ENCODE results near the gene ATP6V1G2.

Gene ATP6V1G2

GRCh38 chr6:31546958-31547726 is 734 bp upstream of the ATP6V1G2 start, which contains the start of gene NFKBIL1:
NFKBIL1 (plus strand) TSS chr6:31547608; CDS start chr6:31547695, 87 bp downstream.
- Histone ChIP-seq H3K9ac (ENCODE audit: low read depth, low read length) (peak within 1 kb of the TSS; percentile 46), H3K4me1 (ENCODE audit: insufficient read depth, low read length) (peaks cover 6% of the 10 kb centered on the region), H3K36me3 (ENCODE audit: insufficient read depth, low read length) (no peaks in the 10 kb centered on the region), H3K9me3 (ENCODE audit: control insufficient read depth, insufficient read depth, low read length) (no peaks in the 10 kb centered on the region)

GRCh38 chr6:31545291-31545690 is 1.1 kb downstream of the ATP6V1G2 start:
- no peak overlapping the region for H3K9ac ChIP-seq (ENCODE audit: low read depth, low read length)
- H3K9me3 ChIP-seq (ENCODE audit: control insufficient read depth, insufficient read depth, low read length), result no peaks in the 10 kb centered on the region
- peaks cover 6% of the 10 kb centered on the region for H3K4me1 ChIP-seq (ENCODE audit: insufficient read depth, low read length)
- H3K36me3 ChIP-seq (ENCODE audit: insufficient read depth, low read length), result peaks cover 5% of the 10 kb centered on the region; the same call in 1 of the 2 replicates

- H3K36me3 ChIP-seq (ENCODE audit: insufficient read depth, low read length), result peaks cover 11% of the 10 kb centered on the region
- peaks cover 6% of the 10 kb centered on the region for H3K4me1 ChIP-seq (ENCODE audit: insufficient read depth, low read length)
- H3K9ac ChIP-seq (ENCODE audit: low read depth, low read length), result no peak overlapping the region
- no peaks in the 10 kb centered on the region for H3K9me3 ChIP-seq (ENCODE audit: control insufficient read depth, insufficient read depth, low read length)
These were observed 1.7 kb downstream of the ATP6V1G2 start for GRCh38 chr6:31544676-31545075.

DNA sequence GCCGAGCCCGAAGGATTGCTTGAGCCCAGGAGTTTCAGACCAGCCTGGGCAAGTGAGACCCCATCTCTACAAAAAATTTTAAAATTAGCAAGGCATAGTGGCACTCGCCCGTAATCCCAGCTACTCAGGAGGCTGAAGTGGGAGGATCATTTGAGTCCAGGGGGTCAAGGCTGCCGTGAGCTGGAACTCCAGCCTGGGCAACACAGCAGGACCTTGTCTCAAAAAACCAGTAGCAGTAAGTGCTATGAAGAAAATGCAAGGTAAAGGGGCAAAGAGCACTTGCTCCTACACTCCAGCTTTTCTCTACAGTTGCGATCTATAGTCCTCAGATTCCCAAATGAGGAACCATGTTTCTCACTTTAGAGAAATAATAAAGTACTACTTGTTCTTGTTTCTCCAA is 2.8 kb downstream of the ATP6V1G2 start:
- Histone ChIP-seq H3K9ac (ENCODE audit: low read depth, low read length) (no peak overlapping the region), H3K36me3 (ENCODE audit: insufficient read depth, low read length) (peaks cover 22% of the 10 kb centered on the region), H3K9me3 (ENCODE audit: control insufficient read depth, insufficient read depth, low read length) (no peaks in the 10 kb centered on the region), H3K4me1 (ENCODE audit: insufficient read depth, low read length) (peaks cover 10% of the 10 kb centered on the region)

- H3K9me3 ChIP-seq (ENCODE audit: control insufficient read depth, insufficient read depth, low read length), result no peaks in the 10 kb centered on the region
- H3K9ac ChIP-seq (ENCODE audit: low read depth, low read length), result peak within 1 kb of the TSS; percentile 95
- peaks cover 10% of the 10 kb centered on the region for H3K4me1 ChIP-seq (ENCODE audit: insufficient read depth, low read length)
- peaks cover 32% of the 10 kb centered on the region for H3K36me3 ChIP-seq (ENCODE audit: insufficient read depth, low read length)
These were observed 4.5 kb downstream of the ATP6V1G2 start, which contains the start of gene DDX39B for GRCh38 chr6:31541658-31542521. DDX39B (minus strand) TSS chr6:31542003; CDS start chr6:31540532, 1,471 bp downstream.

DNA sequence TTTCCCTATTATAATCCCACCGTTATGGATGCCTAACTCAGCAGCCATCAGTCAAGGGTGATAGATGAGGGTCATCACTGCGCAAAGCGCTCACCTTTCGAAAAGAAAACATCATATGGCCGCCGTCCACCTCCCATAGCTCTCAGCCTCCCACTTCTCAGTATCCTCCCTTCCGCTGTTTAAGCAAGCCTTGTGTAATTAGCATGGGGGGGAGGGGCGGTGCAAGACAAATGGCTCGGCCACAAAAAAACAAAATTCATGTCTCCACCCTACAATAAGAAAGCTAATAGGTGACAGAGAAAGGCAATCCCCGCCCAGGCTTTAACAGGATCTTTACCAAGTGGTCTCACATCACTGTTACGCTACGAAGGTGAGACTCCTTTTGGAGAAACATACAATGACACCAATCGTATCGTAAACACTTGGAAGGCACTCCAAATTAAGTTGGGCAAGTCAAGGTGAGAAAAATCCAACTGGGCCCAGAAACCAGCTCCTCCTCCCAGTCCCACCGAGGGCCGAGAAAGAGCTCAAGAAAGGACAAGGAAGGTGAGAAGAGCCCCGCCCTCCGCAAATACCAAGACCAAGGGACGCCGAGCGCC is 5.2 kb downstream of the ATP6V1G2 start:
- Histone ChIP-seq H3K4me1 (ENCODE audit: insufficient read depth, low read length) (peaks cover 10% of the 10 kb centered on the region), H3K9me3 (ENCODE audit: control insufficient read depth, insufficient read depth, low read length) (no peaks in the 10 kb centered on the region), H3K9ac (ENCODE audit: low read depth, low read length) (peak overlapping the region; percentile 95), H3K36me3 (ENCODE audit: insufficient read depth, low read length) (peaks cover 39% of the 10 kb centered on the region)

GRCh38 chr6:31540640-31541039 is 5.8 kb downstream of the ATP6V1G2 start:
- peaks cover 5% of the 10 kb centered on the region for H3K4me1 ChIP-seq (ENCODE audit: insufficient read depth, low read length)
- peaks cover 44% of the 10 kb centered on the region for H3K36me3 ChIP-seq (ENCODE audit: insufficient read depth, low read length)
- H3K9ac ChIP-seq (ENCODE audit: low read depth, low read length), result peak overlapping the region; percentile 95

GRCh38 chr6:31538805-31539400 is 7.5 kb downstream of the ATP6V1G2 start:
- Histone ChIP-seq H3K9me3 (ENCODE audit: control insufficient read depth, insufficient read depth, low read length) (no peaks in the 10 kb centered on the region), H3K36me3 (ENCODE audit: insufficient read depth, low read length) (peaks cover 61% of the 10 kb centered on the region), H3K9ac (ENCODE audit: low read depth, low read length) (no peak overlapping the region), H3K4me1 (ENCODE audit: insufficient read depth, low read length) (peaks cover 4% of the 10 kb centered on the region; the same call in 1 of the 2 replicates)

More at GRCh38 chr6:31540640-31541039, 5.8 kb downstream of the ATP6V1G2 start:
- H3K9me3 ChIP-seq (ENCODE audit: control insufficient read depth, insufficient read depth, low read length), result no peaks in the 10 kb centered on the region

DNA sequence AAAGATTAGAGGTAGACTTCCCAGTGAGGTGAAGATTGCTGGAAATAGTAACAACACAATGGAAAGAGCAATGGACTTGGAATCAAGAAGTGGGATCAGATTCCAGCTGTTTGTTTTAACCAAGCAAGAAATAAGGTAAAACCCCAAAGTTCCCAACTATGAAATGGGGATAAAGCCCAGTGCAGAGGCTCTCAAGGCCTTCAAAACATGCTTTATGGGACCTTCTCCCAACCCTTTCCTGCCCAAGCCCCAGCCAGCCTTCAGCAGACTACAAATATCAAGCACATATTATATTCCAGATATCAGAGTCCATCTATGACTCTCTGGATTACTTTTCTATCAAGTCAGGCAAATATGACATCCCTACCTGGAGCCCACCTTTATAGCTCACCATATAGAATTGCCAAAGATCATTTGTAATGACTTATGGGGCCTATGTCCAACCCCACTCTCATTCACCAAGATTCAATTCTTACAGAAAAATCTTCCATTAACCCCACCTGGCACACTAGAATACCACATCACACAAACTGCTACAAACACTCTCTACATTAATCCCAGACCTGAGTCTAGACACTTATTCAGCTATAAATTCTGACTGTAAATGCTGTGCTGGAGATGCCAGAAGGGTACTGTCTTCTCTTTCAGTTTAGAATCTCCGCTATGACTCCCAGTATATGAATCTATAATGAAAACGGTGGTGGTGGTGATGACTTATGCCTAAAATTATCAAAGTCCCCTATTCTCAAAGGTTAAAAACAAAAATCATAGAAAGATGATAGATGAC is 10.7 kb downstream of the ATP6V1G2 start:
- Histone ChIP-seq H3K36me3 (ENCODE audit: insufficient read depth, low read length) (peaks cover 71% of the 10 kb centered on the region), H3K9me3 (ENCODE audit: control insufficient read depth, insufficient read depth, low read length) (no peaks in the 10 kb centered on the region), H3K4me1 (ENCODE audit: insufficient read depth, low read length) (peaks cover 4% of the 10 kb centered on the region; the same call in 1 of the 2 replicates), H3K9ac (ENCODE audit: low read depth, low read length) (no peak overlapping the region)

DNA sequence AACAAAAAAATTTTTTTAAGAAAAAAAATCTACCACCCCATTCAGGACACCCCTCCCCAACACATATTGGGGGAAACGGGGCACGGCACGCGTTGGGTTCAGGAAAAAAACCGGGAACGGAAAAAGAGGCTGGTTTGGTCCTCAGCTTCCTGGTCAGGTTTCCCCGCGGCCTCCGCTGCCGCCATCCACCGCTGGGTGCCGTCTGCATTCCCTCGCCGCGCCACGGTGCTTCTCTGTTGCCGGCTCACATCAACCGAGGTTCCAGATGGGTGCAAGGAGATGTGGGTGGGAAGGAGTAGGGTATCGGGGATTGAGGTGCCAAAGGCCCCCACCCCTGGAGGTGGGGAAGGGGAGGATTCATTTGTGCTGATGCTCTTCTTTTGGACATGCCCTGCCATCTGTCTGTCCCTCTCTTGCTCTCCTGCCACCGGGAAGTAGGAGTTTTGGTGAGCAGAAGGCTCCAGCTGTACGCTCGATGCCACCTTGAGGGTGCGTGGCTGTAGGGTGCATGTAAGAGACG is 11.8 kb downstream of the ATP6V1G2 start:
- Histone ChIP-seq H3K4me1 (ENCODE audit: insufficient read depth, low read length) (0 out of 2 replicates have a peak, but pooled peaks cover 4% of the 10 kb centered on the region), H3K36me3 (ENCODE audit: insufficient read depth, low read length) (peaks cover 66% of the 10 kb centered on the region), H3K9ac (ENCODE audit: low read depth, low read length) (no peak overlapping the region), H3K9me3 (ENCODE audit: control insufficient read depth, insufficient read depth, low read length) (no peaks in the 10 kb centered on the region)

DNA sequence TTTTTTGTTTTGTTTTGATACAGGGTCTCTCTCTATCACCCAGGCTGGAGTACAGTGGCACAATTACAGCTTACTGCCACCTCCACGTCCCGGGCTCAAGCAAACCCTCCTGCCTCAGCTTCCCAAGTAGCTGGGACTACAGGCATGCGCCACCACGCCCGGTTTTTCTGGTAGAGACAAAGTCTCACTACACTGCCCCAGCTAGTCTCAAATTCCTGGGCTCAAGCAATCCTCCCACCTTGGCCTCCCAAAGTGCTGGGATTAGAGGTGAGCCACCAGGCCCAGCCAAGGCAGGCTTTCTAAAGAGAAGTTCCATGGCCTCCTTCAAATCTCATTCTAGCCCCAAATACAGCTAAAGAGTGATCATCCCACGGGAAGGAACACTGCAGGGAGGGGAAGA is 12.4 kb downstream of the ATP6V1G2 start:
- Histone ChIP-seq H3K36me3 (ENCODE audit: insufficient read depth, low read length) (peaks cover 60% of the 10 kb centered on the region), H3K9me3 (ENCODE audit: control insufficient read depth, insufficient read depth, low read length) (no peaks in the 10 kb centered on the region), H3K4me1 (ENCODE audit: insufficient read depth, low read length) (0 out of 2 replicates have a peak, but pooled peaks cover 3% of the 10 kb centered on the region), H3K9ac (ENCODE audit: low read depth, low read length) (no peak overlapping the region)

DNA sequence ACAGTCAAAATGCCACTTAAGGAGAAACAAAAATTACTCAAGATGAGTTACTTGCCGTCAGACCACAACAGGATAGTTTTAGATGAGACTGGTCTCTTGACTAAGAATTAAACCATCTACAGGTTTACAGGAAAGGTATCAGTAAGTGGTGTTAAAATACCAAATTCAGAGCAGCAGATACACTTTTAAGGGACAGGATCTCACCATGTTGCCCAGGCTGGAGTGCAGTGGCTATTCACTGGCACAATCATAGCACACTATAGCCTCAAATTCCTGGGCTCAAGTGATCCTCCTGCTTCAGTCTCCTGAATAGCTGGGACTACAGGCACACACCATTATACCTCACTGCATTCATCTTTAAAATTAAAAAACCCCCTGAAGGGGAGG is 13.0 kb downstream of the ATP6V1G2 start:
- H3K4me1 ChIP-seq (ENCODE audit: insufficient read depth, low read length), result 0 out of 2 replicates have a peak, but pooled peaks cover 3% of the 10 kb centered on the region
- no peak overlapping the region for H3K9ac ChIP-seq (ENCODE audit: low read depth, low read length)
- H3K9me3 ChIP-seq (ENCODE audit: control insufficient read depth, insufficient read depth, low read length), result no peaks in the 10 kb centered on the region
- peaks cover 55% of the 10 kb centered on the region for H3K36me3 ChIP-seq (ENCODE audit: insufficient read depth, low read length)
